IMR-90 (cell line): Measurements from ENCODE around the gene BEX3. TPM values are rescaled to one million over a fixed set of nuclear protein-coding genes. Genes with fewer than 3 reads are reported as not detected.
"Not testable (repeated sequence)": the region's sequence is repeated elsewhere in the genome, so short reads cannot be mapped to it uniquely, and the experiment has no call there.

Source experiments
- ATAC-seq: fragments of 200-7000 bp; cut with Tn5 transposase; 2 replicates; pipeline ENCODE4 v1.9.1; 2020; ENCODE audit warnings: low read depth, mild to moderate bottlenecking, moderate library complexity
- BruUV-seq: library from RNA; stranded (reverse); fragments of 400-500 nt; replicated peaks from 2 replicates; lab custom pipeline; 2021; lab: Mats Ljungman, UMichigan
- CTCF ChIA-PET: fragments of 300-600 bp; formaldehyde crosslinking; extraction: SDS; loops from one replicate; lab custom pipeline; 2021; ENCODE audit warnings: antibody characterized with exemption; lab: Yijun Ruan, JAX
- POLR2A ChIA-PET: fragments of 300-600 bp; sonication (Branson Sonifier 250); formaldehyde crosslinking; loops from one replicate; lab custom pipeline; 2022; ENCODE audit warnings: antibody characterized with exemption; ENCODE audit not compliant: unreplicated experiment; lab: Charles Lee
- DNase-seq: peaks from one replicate; pipeline ENCODE4 v3.0.0; 2013
- H2AFZ ChIP-seq: replicated peaks from 2 replicates; pipeline ENCODE3; 2013; ENCODE audit warnings: low read length, mild to moderate bottlenecking; ENCODE audit not compliant: poor library complexity
- H2AK5ac ChIP-seq: 2 replicates; pipeline ENCODE4 v1.6.1; 2013; ENCODE audit warnings: low read depth, low read length, inconsistent platforms
- H2AK9ac ChIP-seq: replicated peaks from 2 replicates; pipeline ENCODE3; 2013; ENCODE audit warnings: mild to moderate bottlenecking, low read depth, low read length, moderate library complexity; ENCODE audit not compliant: poor library complexity
- H2BK120ac ChIP-seq: 2 replicates; pipeline ENCODE4 v1.6.1; 2013; ENCODE audit warnings: low read depth, low read length, inconsistent platforms
- H2BK15ac ChIP-seq: 3 replicates; pipeline ENCODE4 v1.6.1; 2013; ENCODE audit warnings: low read depth, low read length, inconsistent platforms
- H2BK20ac ChIP-seq: 2 replicates; pipeline ENCODE4 v1.6.1; 2013; ENCODE audit warnings: low read depth, mild to moderate bottlenecking, inconsistent platforms, low read length, moderate library complexity
- H2BK5ac ChIP-seq: 2 replicates; pipeline ENCODE4 v1.6.1; 2013; ENCODE audit warnings: mild to moderate bottlenecking, low read depth, low read length, inconsistent platforms; ENCODE audit not compliant: poor library complexity, severe bottlenecking
- H3K14ac ChIP-seq: replicated peaks from 2 replicates; pipeline ENCODE4 v1.6.1; 2013; ENCODE audit warnings: low read depth, low read length, inconsistent platforms
- H3K18ac ChIP-seq: 2 replicates; pipeline ENCODE4 v1.6.1; 2013; ENCODE audit warnings: low read depth, low read length, control low read depth
- H3K23ac ChIP-seq: 2 replicates; pipeline ENCODE4 v1.6.1; 2013; ENCODE audit warnings: low read depth, low read length, inconsistent platforms
- H3K27ac ChIP-seq: 2 replicates; pipeline ENCODE4 v1.5.1; 2013; ENCODE audit warnings: mild to moderate bottlenecking, control low read depth, low read length; ENCODE audit not compliant: insufficient read depth
- H3K27me3 ChIP-seq: 2 replicates; pipeline ENCODE4 v1.6.1; 2013; ENCODE audit warnings: low read length; ENCODE audit not compliant: control insufficient read depth, insufficient read depth
- H3K36me3 ChIP-seq: 2 replicates; pipeline ENCODE4 v1.6.1; 2013; ENCODE audit warnings: low read length, mixed read lengths; ENCODE audit not compliant: control insufficient read depth, insufficient read depth
- H3K4ac ChIP-seq: 2 replicates; pipeline ENCODE4 v1.6.1; 2013; ENCODE audit warnings: low read depth, low read length, inconsistent platforms
- H3K4me1 ChIP-seq: 2 replicates; pipeline ENCODE4 v1.6.1; 2013; ENCODE audit warnings: low read length, mixed read lengths; ENCODE audit not compliant: control insufficient read depth, insufficient read depth
- H3K4me2 ChIP-seq: 2 replicates; pipeline ENCODE4 v1.6.1; 2013; ENCODE audit warnings: low read depth, mild to moderate bottlenecking, control low read depth, low read length, moderate library complexity
- H3K4me3 ChIP-seq: 2 replicates; pipeline ENCODE4 v1.5.1; 2013; ENCODE audit warnings: low read depth, mild to moderate bottlenecking, control low read depth, low read length, moderate library complexity; ENCODE audit not compliant: insufficient read depth
- H3K56ac ChIP-seq: 2 replicates; pipeline ENCODE4 v1.6.1; 2013; ENCODE audit warnings: low read length, inconsistent platforms; ENCODE audit not compliant: insufficient read depth; ENCODE audit errors: extremely low read depth
- H3K79me1 ChIP-seq, 2 experiments: 2 replicates each; pipeline ENCODE4 v1.6.1; 2013; ENCODE audit warnings: low read length in 2 of 2, inconsistent platforms in 1 of 2, low read depth in 1 of 2
- H3K9ac ChIP-seq: 2 replicates; pipeline ENCODE4 v1.6.1; 2013; ENCODE audit warnings: low read depth, low read length, control low read depth
- H3K9me1 ChIP-seq: 2 replicates; pipeline ENCODE4 v1.6.1; 2013; ENCODE audit warnings: low read length, inconsistent platforms; ENCODE audit not compliant: insufficient read depth
- H3K9me3 ChIP-seq: 2 replicates; pipeline ENCODE4 v1.6.1; 2013; ENCODE audit warnings: low read length; ENCODE audit not compliant: control insufficient read depth, insufficient read depth
- H4K20me1 ChIP-seq: 2 replicates; pipeline ENCODE4 v1.6.1; 2013; ENCODE audit warnings: low read length, inconsistent platforms; ENCODE audit not compliant: insufficient read depth
- H4K5ac ChIP-seq: 2 replicates; pipeline ENCODE4 v1.6.1; 2013; ENCODE audit warnings: mild to moderate bottlenecking, low read depth, low read length, control low read depth
- H4K8ac ChIP-seq, 2 experiments: 2 replicates each; pipeline ENCODE4 v1.6.1; 2013; ENCODE audit warnings: low read depth in 2 of 2, low read length in 2 of 2, control low read depth in 1 of 2, inconsistent platforms in 1 of 2
- H4K91ac ChIP-seq: 2 replicates; pipeline ENCODE4 v1.6.1; 2013; ENCODE audit warnings: low read depth, low read length, inconsistent platforms; ENCODE audit not compliant: insufficient read depth
- WGBS, 2 experiments: methylation state at CpG; one replicate each; pipeline versions ENCODE4 v1.1.5 to v1.1.7; 2013; ENCODE audit warnings: missing lambda C conversion rate in 2 of 2; ENCODE audit not compliant: insufficient read length in 1 of 2; ENCODE audit errors: extremely low coverage in 2 of 2; 5-methylcytosine and 5-hydroxymethylcytosine counted together
- dilution Hi-C: fragments of 300-500 bp; cut with HindIII; formaldehyde crosslinking; loops from one replicate; pipeline ENCODE4 v1.14.3; 2018; ENCODE audit warnings: low sequenced_read_pairs; ENCODE audit not compliant: unreplicated experiment
- in situ Hi-C: fragments of 300-500 bp; cut with MboI; formaldehyde crosslinking; loops from 3 replicates; pipeline ENCODE4 v1.14.3; 2019; ENCODE audit warnings: low sequenced_read_pairs, inconsistent platforms, mixed read lengths
- intact Hi-C: fragments of 100-400 bp; cut with micrococcal nuclease; formaldehyde crosslinking; loops from 2 replicates; pipeline ENCODE4 v1.10.0; 2022
- polyA plus RNA-seq, 3 experiments: library from polyadenylated mRNA; depleted of rRNA; stranded (reverse); fragments of >200 nt; gene quantifications; 2 replicates each; pipeline ENCODE4 v1.2.3, GENCODE V29; 2012; ENCODE audit warnings: low replicate concordance in 1 of 3
- total RNA-seq: library from RNA; depleted of rRNA; stranded (reverse); fragments of >200 nt; gene quantifications from 2 replicates; pipeline ENCODE4 v1.2.3, GENCODE V29; 2012

BEX3 gene
- total and polyA plus RNA-seq, 2 of the 4 experiments (the other 2 are of a cell fraction) = 114 to 409 TPM

DNA sequence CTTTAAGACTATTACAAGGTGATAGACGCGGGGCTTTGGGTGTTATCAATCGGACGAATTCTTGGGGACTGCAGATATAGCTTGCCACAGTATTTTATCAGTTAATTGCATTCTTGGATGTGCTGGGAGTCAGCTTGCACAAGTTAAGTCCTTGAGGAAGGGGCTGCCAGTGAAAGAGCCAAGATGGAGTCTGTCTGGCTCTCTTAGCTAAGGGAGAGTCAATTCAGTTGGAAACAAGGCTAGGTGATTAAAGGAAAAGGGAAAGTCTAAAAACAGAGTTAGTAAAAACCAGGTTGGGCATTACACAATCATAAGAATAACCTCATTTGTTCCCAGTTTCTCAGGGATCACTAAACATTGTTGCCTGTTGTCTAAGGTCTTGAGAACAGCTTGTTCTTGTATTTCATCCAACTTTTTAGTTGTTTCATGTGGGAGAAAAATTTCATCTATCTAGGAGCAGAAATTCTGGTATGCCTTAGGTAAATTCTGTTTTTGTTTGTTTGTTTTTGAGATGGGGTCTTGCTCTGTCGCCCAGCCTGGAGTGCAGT lies 9.0 kb downstream of the BEX3 start:
- CTCF ChIA-PET = interaction anchor here (1.5 kb wide), 1 partner anchor 79 kb away, joined by 4 read pairs; no protein-coding TSS in a partner anchor
- H3K4me2 ChIP-seq, H2BK20ac ChIP-seq, H2AFZ ChIP-seq, H3K9me1 ChIP-seq, H3K79me1 ChIP-seq, BruUV-seq, H3K27ac ChIP-seq, H3K18ac ChIP-seq, H2BK120ac ChIP-seq, H3K9me3 ChIP-seq, H4K5ac ChIP-seq, dilution Hi-C loops, H3K23ac ChIP-seq, H4K20me1 ChIP-seq, in situ Hi-C loops, H3K4me1 ChIP-seq, H3K14ac ChIP-seq, POLR2A ChIA-PET, H3K56ac ChIP-seq, H3K4me3 ChIP-seq, H4K91ac ChIP-seq, ATAC-seq, DNase-seq, H3K4ac ChIP-seq, H2BK5ac ChIP-seq, H3K9ac ChIP-seq, H2BK15ac ChIP-seq, H4K8ac ChIP-seq, intact Hi-C loops, H2AK9ac ChIP-seq, H2AK5ac ChIP-seq, H3K27me3 ChIP-seq, H3K36me3 ChIP-seq: not testable (repeated sequence)
- WGBS, 2 experiments = no CpG with 5 or more reads among the region's 5 CpGs
